Myocyte (in vitro differentiated cells): ENCODE results near the gene FTHL17. TPM values are rescaled to one million over a fixed set of nuclear protein-coding genes. Genes with fewer than 3 reads are reported as not detected.

Source experiments
- DNase-seq: peaks from one replicate; pipeline ENCODE4 v3.0.0-alpha.2; 2012; ENCODE audit warnings: low read depth
- polyA plus RNA-seq: library from polyadenylated mRNA; unstranded; fragments of >200 nt; gene quantifications from one replicate; pipeline ENCODE4 v1.2.1, GENCODE V29; 2012; ENCODE audit warnings: missing spikeins
- total RNA-seq: library from RNA; depleted of rRNA; stranded (reverse); fragments of >200 nt; gene quantifications from 2 replicates; pipeline ENCODE4 v1.2.3, GENCODE V29; 2014

FTHL17 gene
- not detected in 2 replicates for total RNA-seq
- polyA plus RNA-seq, result not detected

DNA sequence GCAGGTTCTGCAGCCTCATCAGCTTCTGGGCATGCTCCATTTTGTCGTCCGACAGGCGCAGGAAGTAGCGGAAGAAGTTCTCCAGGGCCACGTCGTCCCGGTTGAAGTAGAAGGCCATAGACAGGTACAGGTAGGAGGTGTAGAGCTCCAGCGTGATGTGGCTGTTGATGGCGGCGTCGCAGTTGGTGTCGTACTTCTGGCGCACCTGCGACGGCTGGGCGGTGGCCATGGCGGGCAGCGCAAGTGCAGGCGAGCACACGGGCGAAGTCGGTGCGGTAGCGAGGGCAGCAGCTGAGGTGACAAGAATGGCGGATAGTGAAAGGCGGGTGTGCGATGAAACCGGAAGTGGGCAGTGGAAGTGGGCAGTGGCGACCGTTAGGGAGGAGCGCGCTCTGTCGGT lies at the start of gene FTHL17:
Gene FTHL17 (minus strand): TSS at position 317 of the 400 bp plus-strand sequence. CDS start 88 bp downstream, at position 229.
- no peak for DNase-seq

DNA sequence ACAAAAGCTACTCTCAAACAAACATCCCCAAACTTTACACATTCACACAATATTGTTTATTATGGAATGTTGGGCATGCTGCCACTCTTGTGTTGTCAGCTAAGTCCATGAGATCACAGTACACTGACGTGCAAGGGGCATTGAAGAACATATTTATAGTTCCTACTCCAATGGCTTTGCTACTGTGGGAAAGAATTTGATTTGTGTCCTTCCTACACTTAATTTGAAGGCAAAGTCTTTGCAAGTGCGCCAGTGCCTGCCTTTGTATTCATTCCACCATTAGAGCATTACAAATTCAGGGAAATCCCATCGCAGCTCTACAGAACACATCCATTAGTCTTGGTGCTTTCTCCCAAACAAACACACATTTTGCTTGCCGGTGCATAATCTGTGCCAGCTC lies 45.4 kb upstream of the FTHL17 start:
- DNase-seq, result no peak

DNA sequence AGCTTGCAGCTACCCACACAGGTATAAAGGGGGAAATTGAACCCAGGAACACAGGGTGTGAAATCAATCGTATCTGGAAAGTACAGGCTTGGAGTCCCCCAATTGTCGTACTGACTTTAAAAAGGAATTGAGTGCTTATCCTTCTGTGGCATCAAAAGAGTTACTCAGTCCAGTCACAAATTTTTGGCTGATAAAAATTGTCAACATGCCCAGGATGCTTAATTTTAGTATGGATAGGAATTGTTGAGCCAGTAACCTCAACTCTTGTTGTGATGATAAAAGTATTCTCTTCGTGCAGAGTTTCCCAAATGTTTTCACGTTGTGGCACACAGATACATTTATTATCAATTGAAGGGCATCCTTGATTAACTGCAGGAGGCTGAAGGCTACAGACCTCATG lies 43.6 kb upstream of the FTHL17 start:
- DNase-seq, result no peak

DNA sequence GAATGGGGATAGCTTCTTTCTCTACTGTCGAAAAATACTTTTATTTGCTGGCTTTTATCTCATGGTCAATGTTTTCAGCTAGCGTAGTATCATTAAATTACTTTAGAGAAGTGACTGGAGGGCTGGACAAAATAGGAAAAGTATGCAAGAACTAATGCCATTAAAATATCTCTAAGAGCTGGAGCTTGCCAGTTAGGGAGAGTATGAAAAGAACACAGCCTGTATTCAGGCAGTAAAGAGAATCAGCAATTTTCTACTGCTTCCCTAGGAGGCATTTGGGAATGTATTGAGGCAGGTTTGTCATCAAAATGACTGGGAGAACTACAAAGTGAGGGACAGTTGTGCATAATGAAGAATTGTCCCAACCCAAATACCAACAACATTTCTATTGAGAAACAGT lies 43.0 kb upstream of the FTHL17 start:
- DNase-seq, result no peak

DNA sequence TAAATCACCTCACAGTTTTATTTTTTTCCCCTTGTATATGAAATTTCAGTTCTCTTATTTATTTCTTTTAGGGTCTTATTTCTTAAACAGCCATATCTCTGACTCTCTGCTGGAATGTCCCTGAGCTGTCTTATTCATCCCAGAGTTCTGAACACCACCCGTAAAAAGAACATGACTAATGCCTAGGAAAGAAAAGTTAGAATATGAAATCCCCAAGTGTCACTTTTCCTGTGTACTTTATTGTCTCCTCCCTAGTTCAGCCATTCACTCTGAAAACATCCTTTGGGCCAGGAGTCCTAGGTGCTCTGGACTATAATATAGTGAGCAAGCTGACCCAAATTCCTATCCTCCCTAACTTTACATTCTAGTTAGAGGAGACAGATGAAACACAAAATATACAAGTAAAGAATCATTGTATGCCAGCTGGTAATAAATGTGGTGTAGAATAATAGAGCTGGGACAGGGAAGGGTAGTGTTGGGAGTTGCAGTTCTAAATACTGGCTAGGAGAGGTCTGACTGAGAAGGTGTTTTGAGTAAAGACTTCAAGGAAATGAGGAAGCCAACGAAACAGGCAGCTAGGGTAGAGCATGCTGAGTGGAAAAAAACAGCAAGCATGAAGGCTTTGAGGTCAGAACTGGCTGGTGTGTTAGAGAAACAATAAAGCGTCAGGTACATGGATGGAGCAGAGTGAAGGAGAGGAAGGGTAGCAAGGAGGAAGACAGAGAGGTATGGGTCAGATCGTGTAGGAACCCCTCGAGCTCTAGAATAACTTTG lies 40.6 kb upstream of the FTHL17 start:
- DNase-seq, result peak; percentile 9

DNA sequence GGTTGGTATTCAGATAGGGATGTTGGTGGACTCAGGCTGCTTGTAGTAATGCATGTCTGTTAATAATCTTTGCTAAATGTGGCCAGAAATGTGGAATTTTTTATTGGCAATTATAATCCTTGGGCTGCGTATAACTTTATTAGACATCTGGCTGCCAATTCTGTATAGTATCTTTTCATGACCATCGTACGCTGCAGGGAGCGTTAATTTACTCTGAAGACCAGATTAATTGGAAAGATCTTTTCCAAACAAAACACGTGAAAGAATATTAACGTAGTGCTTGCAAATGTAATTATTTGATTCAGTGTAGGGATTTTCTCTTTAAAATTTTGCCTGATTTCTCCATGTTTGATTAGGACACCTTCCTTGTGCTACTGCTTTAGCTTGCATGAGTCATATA lies 38.8 kb upstream of the FTHL17 start:
- no peak for DNase-seq

DNA sequence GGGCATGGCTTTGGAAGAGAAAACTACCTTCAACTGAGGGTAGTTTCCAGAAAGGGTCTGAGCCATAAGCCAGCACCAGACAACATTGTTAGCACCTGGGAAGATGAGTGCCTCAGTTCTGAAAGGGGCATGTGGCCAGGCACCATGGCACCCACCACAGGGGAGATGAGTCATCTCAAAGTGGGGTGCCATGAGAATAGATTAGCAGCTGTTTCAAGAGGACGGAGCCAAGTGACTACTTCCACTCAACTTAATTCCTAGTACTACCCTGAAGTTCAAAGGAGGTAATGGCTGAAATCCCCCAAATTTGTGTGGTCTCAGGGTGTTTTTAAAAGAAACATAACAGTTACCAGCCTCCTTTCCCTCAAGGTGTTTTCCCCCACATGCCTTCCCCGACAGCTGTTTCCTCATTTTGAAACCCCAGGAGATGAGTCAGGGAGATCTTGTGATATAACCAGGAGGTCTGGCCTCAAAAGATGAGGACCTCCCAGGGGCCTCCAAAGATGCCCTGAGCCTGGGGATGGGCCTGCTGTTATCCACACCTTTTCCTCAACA lies 27.8 kb upstream of the FTHL17 start:
- DNase-seq, result peak; percentile 42

DNA sequence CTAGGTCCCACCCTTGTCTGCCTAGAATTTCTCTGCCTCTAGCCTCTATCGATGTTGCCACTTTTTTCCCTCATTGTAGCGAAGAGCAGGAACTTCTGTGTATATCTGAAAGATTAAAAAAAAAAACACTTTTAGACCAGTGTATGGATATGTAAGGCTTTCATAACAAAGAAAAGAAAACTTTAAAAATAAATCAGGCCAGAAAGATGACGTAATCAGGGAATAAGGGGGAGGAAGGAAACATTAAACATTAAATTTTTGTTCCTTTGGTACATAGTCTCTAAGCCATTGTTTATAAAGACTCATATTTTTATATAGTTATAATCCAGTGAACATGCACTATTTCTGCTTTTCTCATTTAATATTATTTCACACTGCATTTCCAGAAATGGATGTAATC lies 26.2 kb upstream of the FTHL17 start:
- DNase-seq, result no peak

DNA sequence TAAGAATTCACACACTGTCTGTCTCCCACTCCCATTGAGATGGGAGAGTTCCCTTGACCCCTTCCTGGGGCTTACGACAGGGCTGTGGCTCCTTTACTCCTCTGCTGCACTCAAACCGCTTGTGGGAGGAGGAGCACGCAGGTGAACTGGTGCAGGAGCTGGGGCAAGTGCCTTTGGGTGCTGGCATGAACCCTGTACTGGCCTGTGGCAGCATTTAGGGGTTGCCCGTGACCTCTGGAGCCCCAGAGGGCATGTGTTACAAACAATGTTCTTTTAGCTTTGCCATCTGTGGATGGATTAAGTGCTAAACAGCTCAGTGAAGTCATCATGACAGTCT lies 21.8 kb upstream of the FTHL17 start:
- DNase-seq, result no peak

DNA sequence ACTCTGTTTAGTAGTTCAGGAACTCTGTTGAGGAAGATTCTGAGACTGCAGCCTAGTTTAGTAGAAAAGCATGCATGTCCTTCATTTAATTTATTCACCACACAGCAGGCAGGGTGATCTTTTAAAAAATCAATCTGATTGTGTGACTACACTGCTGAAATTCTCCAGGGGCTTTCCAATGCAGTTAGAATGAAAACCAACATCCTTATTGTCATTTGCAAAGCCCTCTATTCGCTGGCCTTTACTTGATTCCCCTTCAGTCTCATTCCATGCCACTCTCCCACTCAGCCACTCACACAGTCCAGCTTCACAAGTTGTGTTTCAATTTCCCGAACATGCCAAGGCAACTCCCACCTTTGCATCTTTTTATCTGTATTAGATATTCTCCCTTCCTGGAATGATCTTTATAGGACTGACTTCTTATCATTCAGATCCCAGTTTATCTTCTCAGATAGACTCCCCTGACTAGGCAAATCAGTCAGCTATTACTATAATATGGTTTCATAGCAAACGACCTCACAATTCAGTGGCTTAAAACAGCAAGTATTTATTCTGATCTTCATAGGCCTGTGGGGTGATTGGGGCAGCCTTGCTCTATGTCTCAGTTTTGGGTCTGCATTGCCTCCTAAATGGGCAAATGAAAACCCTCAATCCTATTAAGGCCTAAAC lies 21.3 kb upstream of the FTHL17 start:
- DNase-seq, result no peak

DNA sequence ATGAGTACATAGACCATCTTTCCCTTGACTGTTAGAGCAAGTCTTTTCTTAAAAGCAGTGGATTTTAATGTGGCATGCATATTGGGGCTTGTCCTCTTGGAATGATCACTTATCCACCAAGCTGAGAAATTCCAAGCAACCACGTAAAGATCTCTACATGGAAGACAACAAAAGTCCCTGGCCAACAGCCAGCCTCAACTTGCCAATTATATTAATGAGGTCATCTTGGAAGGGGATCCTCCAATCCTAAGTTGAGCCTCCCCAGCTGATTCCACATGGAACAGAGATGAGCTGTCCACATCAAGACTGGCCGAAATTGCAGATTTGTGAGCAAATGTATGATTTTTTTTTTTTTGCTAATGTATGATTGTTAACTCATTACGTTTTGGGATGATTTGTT lies 20.6 kb upstream of the FTHL17 start:
- peak; percentile 8 for DNase-seq

DNA sequence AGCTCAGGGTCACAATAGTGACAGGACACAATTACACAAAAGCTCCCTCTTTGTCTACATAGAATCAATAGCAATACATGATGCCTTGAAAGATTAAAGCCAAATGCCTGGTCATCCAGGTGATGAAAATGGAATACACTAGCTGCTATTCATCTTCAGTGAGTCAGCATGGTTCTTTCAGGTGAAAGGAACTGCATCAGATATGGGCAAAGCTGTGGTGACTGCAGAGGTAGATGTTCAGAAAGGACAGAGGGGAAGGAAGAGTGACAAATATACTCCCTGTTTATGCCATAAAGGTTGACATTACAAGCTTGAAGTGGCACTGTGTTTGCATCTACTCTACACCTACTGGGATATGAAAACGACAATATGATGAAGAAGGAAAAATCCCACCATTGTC lies 20.0 kb upstream of the FTHL17 start:
- no peak for DNase-seq

DNA sequence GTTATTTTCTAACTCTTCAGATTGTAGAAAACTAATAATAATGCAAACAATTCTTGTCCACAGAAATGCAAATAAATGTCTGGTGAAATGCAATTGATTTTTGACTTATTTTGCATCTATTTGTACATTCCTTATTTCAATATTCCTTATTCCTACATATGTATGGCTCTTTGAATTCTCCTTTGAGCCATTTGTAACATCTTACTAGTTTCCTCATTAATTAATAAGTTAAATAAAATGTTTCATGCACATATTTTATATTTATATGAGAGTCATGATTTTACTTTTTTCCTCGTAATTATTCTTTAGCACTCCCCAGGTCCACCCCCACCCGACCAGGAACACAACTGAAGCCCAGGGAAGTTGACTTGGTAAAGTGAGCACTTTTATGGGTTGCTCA lies 2.7 kb upstream of the FTHL17 start:
- no peak for DNase-seq

DNA sequence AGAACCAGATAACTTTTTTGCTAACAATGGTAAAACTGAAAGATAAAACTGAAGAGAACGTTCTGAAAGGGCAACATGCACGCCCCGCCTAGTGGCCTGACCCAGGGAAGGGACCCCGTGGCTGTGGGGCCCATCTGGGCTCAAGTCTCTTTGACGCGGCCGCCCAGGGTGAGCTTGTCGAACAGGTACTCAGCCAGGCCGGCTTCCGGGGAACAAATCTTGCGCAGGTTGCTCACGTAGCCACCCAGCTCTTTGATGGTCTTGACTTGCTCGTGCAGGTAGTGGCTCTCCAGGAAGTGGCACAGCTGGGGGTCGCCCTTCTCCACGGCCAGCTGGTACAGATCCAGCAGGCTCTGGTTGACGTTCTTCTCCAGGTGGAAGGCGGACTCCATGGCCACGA lies 579 bp downstream of the FTHL17 start:
- DNase-seq, result no peak

DNA sequence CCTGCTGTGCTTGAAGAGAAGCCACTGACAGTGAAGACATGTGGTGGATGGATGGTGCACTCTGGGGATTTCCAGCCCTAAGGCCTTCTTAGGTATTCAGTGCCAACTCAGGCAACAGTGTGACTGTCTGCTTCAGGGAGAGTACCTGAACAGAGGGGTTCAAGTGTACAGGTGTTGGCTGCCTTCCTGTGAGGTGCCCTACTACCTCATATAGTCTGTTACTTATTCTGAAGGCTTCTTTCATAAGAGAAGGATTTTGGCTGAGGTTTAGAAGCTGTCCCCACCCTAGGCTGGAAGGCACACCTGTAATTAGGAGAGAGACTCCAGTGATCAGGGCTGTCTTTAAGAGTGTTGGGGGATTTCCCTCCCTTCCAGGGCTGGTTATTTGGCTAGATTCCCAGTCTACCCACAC lies 1.8 kb downstream of the FTHL17 start:
- no peak for DNase-seq

DNA sequence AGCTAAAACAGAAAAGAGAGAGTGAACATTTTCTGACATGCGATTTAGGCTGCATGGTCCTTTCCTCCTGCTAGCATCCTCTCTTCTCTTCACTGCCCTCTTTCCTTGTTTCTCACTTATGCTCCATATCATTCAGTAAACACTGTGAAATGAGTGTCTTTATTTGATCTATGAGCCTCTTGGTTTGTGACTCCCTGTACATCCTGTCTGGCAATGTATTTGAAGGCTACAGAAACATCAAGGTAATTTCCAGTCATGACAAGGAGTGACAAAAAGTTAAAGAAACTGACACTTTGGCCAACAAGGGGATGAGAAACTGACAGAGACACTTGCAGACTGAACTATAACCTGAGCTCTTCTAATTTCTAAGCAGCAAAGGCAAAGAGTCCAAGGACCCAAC lies 8.7 kb downstream of the FTHL17 start:
- DNase-seq, result no peak

DNA sequence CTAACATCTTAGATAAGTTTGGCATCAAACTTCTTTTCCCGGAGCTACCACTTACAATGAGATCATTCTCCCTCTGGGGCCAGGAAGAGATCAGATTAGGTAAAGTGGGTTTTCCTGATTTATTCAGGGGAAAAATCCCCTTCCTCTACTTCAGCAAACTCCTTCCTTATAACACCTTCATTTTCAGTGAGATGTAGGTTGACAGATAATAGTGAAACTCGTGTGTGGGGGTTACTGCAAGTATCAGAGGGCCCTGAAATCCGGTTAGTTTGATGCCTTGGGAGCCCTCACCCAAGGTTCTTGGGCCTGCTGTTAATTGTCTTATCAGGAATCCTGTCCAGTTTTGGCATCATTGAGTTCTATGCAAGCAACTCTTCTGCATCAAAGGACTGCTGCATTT lies 10.8 kb downstream of the FTHL17 start:
- no peak for DNase-seq

DNA sequence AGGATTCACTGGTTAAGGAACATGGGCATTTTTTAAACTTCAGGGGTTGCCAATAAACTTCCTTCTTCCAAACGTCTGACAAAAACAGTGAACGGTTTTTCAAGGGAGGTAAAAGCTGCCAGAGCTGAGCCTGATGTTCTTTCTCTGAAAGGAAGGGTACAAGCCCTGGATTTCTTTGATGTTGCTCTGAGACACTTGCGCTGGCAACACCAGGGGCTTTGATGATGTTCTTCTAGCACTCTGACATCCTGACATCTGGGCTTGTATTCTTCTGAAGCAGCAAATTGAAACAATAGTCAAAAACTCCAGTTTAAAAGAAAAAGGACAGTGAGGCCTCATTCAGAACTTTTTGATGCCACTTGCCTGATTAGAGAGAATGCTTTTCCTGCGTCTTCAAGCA lies 11.8 kb downstream of the FTHL17 start:
- DNase-seq, result no peak

DNA sequence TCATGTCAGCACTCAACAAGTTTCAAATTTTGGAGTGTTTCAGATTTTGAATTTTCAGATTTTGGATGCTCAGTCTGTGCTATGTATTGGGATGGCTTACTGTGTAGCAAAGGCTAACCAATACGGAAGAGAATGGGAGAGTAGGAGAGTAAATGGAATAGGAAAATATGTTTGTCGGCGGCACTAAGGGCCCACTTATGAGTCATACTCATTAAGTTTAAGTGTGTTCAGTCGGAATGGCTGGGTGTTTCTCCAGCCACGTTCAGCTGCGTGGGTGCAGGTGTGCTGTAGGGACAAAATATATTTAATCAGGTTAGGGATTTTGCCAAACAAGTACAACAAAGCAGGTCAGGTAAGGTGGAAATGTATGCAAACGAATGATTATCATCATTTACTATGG lies 13.6 kb downstream of the FTHL17 start:
- no peak for DNase-seq

DNA sequence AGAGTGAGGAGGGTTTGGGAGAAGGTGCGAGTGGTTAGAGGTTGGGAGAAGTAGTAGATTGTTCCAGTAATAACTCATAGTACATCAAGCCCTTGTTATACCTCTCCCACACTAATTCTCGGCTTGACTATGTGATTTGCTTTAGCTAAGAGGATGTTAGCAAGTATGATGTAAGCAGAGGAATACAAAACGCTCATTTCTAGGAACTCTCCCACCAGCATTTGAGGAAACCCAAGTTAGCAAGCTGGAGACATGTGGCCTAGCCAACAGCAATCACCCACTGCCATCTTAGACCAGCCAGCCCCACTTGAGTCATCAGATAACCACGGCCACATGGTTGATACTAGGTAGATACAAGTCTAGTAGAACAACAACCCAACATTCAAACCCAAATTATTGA lies 14.2 kb downstream of the FTHL17 start:
- DNase-seq, result no peak

DNA sequence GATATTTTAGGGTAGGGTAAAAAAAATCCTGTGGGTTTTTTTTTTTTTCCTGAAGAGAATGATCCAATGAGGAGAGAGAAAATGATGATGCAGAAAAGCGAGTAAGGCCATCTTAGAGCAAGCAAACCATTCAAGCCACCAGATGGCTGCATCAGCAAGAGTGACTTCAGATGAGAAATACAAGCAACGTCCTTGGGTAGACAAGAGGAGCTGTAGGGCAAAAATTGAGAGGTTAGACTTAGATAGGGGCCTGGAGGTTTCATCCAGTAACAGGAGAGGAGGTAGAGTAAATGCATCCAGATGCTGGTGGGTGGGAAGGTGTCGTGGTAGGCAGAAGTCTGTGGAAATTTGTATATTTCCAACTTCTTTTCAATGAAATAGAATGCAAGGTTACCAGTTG lies 14.6 kb downstream of the FTHL17 start:
- no peak for DNase-seq

DNA sequence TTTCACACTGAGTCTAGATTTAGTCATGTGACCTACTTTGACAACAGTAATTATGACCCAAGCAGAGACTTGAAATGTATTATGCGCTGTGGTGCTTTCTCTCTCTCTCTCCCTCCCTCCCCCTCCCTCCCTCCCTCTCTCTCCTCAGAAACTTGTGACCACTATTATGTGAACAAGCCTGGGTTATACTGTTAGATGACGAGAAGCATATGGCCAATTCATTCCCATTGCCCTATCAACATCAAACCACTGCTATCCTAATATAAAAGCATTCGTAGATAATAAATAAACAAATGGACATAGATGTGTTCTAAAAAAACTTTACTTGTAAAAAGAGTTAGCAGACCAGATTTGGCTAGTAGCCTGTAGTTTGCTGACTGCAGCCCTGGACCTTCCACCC lies 18.2 kb downstream of the FTHL17 start:
- DNase-seq, result no peak

DNA sequence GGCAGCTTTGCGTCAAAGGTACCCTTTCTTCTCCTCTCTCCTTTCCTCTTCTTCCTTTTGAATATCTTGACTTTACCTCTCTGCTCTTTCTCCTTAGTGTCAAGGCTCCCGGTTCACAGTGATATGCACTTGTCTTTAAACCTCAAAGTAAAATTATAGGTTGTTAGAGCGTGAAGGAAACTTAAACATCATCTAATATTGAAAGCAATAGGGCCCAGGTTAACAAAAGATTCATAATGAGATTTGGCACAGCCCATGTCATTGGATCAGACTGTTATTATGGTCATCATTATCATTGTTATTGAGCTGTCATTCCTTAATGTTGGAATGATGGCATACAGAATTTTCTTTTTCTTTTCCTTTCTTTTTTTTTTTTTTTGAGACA lies 32.5 kb downstream of the FTHL17 start:
- DNase-seq, result no peak
